PFSK-1 (cell line): ENCODE measurements around the gene HRH1.

ENCODE experiments used
- FOXP2 ChIP-seq: optimal IDR thresholded peaks from 2 replicates; pipeline ENCODE3; 2011; ENCODE audit warnings: borderline replicate concordance, control low read depth, inconsistent platforms; ENCODE audit not compliant: insufficient read depth; ENCODE audit errors: extremely low read length, extremely low read depth
- POLR2AphosphoS5 ChIP-seq: IDR thresholded peaks from 2 replicates; pipeline ENCODE4 v1.6.1; 2012; ENCODE audit warnings: low read depth, mild to moderate bottlenecking, control low read depth, low read length, moderate library complexity
- SIN3A ChIP-seq: IDR thresholded peaks from 2 replicates; pipeline ENCODE4 v1.6.1; 2012; ENCODE audit warnings: mild to moderate bottlenecking, low read length, moderate library complexity, borderline replicate concordance; ENCODE audit not compliant: insufficient read depth
- TAF1 ChIP-seq: IDR thresholded peaks from 2 replicates; pipeline ENCODE4 v1.6.1; 2012; ENCODE audit warnings: low read length, control low read depth, borderline replicate concordance; ENCODE audit not compliant: insufficient read depth
- TF ChIP-seq, protein P1 (sequence below), 2 experiments: IDR thresholded peaks; 2 replicates each; pipeline versions ENCODE4 v1.6.1 to v1.8.0; 2011 to 2012; ENCODE audit warnings: low read depth in 2 of 2, low read length in 2 of 2, control low read depth in 1 of 2, inconsistent platforms in 1 of 2, mild to moderate bottlenecking in 1 of 2, moderate library complexity in 1 of 2; ENCODE audit not compliant: insufficient read depth in 1 of 2

Gene HRH1

DNA sequence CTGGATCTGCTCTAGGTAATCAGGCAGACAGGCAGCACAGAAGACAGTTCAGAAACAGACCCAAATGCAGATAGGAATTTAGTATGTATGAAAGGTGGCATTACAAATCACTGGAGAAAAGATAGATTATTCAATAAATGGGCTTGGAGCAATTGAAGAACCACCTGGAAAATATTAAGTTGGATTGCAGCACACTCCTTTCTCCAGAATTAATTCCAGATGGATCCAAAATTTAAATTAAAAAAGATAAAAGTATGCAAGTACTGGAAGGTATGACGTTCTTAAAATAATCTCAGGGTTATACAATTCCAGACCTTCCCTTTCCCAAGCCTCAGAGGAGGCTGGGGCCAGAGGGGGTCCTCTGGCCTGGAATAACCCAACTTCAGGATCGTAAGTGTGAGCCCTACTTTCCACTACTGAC, 32.5 kb downstream of the HRH1 start:
- TF ChIP-seq SIN3A = no peak
- TF ChIP-seq, protein P1, sequence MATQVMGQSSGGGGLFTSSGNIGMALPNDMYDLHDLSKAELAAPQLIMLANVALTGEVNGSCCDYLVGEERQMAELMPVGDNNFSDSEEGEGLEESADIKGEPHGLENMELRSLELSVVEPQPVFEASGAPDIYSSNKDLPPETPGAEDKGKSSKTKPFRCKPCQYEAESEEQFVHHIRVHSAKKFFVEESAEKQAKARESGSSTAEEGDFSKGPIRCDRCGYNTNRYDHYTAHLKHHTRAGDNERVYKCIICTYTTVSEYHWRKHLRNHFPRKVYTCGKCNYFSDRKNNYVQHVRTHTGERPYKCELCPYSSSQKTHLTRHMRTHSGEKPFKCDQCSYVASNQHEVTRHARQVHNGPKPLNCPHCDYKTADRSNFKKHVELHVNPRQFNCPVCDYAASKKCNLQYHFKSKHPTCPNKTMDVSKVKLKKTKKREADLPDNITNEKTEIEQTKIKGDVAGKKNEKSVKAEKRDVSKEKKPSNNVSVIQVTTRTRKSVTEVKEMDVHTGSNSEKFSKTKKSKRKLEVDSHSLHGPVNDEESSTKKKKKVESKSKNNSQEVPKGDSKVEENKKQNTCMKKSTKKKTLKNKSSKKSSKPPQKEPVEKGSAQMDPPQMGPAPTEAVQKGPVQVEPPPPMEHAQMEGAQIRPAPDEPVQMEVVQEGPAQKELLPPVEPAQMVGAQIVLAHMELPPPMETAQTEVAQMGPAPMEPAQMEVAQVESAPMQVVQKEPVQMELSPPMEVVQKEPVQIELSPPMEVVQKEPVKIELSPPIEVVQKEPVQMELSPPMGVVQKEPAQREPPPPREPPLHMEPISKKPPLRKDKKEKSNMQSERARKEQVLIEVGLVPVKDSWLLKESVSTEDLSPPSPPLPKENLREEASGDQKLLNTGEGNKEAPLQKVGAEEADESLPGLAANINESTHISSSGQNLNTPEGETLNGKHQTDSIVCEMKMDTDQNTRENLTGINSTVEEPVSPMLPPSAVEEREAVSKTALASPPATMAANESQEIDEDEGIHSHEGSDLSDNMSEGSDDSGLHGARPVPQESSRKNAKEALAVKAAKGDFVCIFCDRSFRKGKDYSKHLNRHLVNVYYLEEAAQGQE (IDR thresholded peaks at IDR 0.05; ENCODE audit: insufficient read depth in 1 of 2, low read depth in 2 of 2, low read length in 2 of 2) = no peak
- TF ChIP-seq FOXP2 = no peak
- TF ChIP-seq TAF1 = no peak
- TF ChIP-seq POLR2AphosphoS5 = no peak

GRCh38 chr3:11187681-11188080, 33.4 kb downstream of the HRH1 start:
- TF ChIP-seq TAF1 = no peak
- TF ChIP-seq, protein P1 (IDR thresholded peaks at IDR 0.05; ENCODE audit: insufficient read depth in 1 of 2, low read depth in 2 of 2, low read length in 2 of 2) = no peak
- no peak for TF ChIP-seq POLR2AphosphoS5
- no peak for TF ChIP-seq FOXP2
- no peak for TF ChIP-seq SIN3A

- TF ChIP-seq FOXP2 = no peak
- no peak for TF ChIP-seq POLR2AphosphoS5
- no peak for TF ChIP-seq SIN3A
- TF ChIP-seq, protein P1 (IDR thresholded peaks at IDR 0.05; ENCODE audit: insufficient read depth in 1 of 2, low read depth in 2 of 2, low read length in 2 of 2) = no peak
Observed at GRCh38 chr3:11188231-11188630, 33.9 kb downstream of the HRH1 start.

DNA sequence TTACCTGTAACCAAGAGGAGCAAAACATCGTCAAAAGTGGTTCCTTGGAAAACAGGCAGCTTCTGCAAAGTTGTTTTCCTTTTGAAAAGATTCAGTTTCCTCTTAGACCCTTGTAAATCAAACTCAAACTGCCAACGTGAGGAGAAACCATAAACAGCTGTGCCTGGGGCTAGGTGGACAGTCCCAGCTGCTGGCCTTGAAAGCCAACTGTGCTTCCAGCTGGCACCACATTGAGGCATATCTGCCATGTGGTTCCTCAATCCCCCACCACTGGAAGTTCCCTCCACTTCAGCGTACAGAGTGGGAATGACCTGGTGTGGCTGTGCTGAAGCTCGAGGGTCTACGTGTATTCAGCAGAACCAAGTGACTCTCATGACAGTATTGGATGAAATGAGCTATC, 40.9 kb downstream of the HRH1 start:
- TF ChIP-seq FOXP2 (no peak), TAF1 (no peak), SIN3A (no peak), POLR2AphosphoS5 (no peak)
- TF ChIP-seq, protein P1 (IDR thresholded peaks at IDR 0.05; ENCODE audit: insufficient read depth in 1 of 2, low read depth in 2 of 2, low read length in 2 of 2) = no peak
